ENCODE measurements around the gene PIK3C3.
"Not testable (repeated sequence)": the region's sequence is repeated elsewhere in the genome, so short reads cannot be mapped to it uniquely, and the experiment has no call there.

PIK3C3 gene

DNA sequence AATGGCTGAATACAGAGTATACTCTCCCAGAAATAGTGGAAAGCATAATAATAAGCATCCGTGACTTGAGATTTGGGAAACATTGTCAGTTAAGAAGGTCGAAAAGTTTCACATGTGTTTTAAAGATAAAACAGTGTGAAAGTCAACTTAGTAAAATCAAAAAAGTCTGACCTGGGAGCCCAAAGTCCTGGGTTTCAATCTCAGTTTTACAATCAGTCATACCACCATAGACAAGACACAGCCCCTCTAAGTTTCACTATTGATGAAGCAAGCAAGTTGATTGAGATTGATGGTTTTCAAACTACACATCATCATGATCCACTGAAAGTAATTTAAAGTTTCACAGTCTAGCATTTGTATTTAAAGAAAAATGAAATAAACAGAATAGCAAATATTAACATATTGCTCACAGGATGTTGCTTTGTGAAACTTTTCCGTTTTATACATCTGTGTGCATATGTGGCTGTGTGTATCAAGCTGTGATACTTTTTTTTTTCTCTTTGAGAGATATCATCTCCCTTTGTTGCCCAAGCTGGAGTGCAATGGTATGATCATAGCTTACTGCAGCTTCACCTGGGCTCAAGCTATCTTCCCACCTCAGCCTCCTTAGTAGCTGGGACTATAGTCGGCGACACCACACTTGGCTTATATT, 71.1 kb downstream of the PIK3C3 start:
- no peak for DNase-seq

DNA sequence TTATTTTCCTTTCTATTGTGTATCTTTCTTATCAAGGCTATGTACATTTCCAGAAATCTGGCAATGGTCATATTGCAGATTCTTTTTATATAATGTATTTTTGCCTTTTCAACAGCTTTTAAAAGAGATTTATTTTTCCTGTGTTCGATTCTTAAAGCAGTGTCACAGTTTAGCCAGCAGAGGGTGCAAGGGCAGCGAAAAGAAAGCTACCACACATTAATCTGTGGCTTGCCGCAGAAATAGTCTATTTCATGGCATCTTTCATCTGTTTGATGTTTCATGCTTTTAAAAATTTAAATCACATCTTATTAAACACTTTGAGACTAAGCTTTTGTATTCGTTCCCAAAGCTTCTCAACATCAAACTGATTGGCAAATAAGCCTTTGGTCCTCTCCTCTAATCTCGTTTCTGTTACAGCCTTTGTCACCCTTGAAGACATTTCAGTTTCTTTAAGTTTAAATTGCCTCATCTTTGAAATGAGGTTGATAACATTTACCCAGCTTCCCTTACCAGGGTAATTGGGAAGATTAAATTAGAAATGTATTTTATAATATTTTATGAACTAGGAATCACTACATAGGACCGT, 73.3 kb downstream of the PIK3C3 start:
- DNase-seq: no peak

DNA sequence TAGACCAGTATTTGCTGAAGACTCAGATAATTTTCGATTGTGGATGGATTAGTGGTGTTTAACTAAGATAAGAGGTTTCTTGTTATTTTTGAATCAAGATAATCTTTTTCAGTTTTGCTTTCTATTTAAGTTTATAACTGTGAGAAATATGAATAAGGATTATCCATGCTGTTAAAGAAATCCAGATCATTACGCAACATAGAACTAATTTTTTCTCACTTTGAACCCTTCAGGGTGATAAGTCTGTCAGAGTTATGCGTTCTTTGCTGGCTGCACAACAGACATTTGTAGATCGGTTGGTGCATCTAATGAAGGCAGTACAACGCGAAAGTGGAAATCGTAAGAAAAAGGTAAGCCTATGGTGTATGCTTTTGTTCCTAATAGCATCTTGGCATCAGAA, 74.1 kb downstream of the PIK3C3 start:
- DNase-seq: no peak

DNA sequence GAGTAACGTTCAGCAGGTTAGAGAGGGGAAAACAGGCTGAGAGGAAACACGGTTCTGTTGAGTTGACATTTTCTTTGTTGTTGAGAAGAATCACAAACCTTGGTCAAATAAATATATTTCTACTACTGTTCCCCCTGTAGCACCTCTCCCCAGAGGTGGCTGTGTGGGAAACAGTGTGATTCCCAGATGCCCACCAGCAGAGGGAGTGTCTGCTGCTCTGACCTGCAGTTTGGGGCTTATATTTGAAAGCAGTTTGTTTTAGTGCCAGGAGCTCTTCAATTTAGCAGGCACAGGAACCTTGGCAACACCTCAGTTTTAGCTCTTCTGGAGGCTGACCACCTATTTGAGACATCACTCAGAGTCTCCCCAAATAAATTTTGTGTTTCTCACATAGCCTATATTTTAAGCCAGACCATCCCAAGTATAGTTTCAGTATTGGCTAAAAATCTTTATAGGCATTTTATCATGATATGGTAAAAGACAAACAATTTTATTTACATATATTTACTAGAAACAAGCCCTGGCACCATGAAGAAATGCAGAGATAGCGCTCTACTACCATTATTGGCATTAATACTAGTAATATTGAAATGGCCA, 75.7 kb downstream of the PIK3C3 start:
- DNase-seq: no peak

DNA sequence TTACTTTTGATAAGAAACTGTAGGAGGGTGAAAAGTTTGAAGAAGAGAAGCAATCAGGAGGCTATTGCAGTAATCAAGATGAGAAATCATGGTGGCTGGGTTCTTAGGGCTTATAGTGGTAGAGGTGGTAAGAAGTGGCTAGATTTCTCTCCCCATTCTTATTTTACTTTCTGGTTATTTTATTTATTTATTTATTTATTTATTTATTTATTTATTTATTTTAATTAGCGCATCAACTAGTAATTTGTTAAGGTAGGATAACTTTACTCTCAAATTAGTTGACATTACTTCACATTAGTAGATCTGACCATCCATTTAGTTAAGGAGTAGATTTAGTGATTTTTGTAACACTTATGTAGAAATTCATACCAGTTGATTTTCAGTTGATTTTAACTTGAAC, 77.4 kb downstream of the PIK3C3 start:
- no peak for DNase-seq

DNA sequence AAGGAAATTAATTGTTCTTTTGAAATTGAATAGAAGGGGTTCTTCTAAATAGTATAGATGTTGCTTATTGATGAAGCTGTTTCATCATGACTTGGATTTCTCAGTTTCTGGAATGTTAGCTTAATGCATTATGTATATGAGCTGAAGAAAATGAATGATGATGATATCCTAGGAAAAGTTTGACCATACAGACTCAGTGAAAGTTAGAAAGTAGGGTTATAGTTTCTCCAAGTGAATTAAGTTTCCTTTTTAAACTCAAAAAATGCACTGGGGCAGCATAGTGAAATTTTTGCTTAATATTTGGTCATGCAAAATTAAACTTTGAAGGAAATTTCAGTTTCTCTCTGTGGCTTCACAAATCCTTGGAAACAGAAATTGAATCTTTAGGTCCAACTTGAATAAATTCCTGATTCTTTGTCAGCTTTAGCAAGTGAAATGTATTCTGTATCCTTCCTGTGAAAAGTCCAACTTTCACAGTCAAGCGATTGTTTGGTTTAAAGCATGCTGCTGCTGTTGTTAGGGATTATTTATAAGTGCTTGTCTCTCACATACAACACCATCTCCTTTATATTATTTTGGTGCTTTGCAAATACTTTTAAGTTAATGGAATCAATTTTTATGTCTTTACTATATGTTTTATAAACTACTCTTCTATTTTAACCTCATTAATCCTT, 78.2 kb downstream of the PIK3C3 start:
- DNase-seq: no peak

DNA sequence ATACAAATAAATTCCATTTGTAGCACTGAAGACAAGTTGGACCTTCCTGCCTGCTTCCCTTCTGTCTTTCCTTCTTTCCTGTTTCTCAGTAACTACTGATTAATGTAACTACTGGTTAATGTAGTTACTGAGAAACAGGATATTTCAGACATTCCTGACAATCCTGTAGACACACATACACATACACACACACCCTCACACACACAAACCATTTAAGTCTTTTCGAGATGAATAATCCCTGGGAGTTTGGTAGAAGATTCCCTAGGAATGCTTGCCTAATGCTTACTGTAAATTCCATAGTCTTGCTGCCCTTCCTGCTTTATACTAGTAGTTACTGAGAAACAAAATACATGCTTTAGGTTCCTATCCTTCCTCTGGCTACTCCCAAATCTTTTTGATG, 83.9 kb downstream of the PIK3C3 start:
- no peak for DNase-seq

DNA sequence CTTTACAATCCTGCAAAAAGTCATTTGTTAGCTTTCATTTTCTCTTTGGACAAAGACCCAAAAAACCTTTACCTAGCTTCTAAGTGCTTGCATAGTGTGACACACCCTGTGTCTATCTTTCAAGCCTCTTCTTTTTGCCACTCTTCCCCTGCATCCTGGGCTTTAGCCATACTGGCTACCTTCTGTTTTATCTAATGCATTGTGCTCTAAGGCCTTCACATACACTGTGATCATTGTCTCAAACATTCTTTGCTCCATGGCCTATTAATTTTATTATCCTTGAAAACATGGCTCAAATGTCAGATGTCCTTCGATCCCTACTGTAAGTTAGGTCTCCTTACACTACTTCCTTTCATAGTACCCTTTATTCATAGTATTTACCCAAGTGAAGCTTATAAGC, 84.4 kb downstream of the PIK3C3 start:
- DNase-seq: no peak

DNA sequence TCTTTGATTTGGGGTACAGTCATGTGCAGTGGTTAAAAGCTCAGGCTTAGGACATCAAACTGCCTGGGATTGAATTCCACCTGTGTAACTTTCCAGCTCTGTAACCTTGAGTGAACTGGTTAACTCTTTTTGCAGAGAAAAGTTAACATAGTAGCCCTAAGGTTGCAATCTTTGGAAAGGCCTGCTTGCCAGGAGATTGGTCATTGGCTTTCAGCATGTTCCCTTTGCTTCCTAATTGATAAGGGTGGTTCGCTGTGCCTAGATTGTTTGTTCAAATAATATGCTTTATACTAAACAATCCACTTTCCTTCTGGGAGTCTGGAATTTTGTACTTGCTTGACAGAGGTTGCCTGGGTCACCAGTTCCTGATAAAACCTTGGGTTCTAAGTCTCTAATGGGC, 86.8 kb downstream of the PIK3C3 start:
- no peak for DNase-seq

DNA sequence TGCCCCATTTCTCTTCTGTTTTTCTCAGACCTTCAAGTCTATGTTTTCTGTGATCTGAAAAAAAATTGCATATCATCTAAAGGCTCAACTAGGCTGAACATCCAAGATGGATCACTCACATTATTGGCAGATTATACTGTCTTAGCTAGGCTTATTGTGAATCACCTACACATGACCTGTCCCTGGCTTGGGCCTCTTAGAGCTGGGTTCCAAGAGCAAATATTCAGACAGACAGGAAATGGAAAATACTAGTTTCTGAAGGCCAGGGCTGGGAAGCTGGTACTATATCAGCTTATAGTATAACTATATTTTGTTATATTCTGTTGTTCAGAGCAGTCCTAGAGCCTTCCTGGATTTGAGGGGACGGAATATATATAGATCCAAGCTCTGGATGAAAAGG, 90.3 kb downstream of the PIK3C3 start:
- no peak for DNase-seq

DNA sequence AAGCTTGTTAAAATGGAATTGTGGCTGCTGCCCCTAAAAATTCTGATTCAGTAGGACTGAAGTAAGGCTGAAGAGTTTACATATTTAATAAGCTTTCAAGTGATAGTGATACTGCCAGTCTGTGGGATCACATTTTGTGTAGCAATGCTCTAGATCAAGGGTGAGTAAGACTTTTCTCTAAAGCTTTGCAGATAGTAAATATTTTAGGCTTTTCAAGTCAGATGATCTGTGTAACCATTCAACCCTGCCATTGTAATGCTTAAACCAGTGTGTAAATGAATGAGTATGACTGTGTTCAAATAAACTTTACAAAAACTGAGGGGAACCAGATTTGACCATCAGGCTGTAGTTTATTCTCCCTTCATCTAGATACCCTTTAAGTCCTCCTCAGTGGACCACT, 92.7 kb downstream of the PIK3C3 start:
- DNase-seq: no peak

DNA sequence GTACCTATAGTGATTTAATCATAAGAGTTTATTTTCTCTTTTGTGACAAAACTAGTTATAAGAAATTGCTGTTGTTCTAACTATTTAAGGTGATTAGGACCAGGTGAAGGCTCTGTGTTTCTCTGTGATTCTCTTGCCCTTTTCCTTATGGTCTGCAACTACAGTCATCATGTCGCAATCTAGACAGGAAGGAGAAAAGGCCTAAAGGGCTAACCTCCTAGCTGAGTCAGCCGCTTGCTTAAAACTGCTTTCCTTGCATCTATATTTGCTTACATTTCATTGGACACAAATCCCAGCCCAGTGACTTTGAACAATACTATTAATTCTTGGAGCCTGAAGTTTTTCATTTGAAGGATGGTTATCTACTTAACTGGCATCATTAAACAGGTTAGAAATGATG, 93.1 kb downstream of the PIK3C3 start:
- no peak for DNase-seq

DNA sequence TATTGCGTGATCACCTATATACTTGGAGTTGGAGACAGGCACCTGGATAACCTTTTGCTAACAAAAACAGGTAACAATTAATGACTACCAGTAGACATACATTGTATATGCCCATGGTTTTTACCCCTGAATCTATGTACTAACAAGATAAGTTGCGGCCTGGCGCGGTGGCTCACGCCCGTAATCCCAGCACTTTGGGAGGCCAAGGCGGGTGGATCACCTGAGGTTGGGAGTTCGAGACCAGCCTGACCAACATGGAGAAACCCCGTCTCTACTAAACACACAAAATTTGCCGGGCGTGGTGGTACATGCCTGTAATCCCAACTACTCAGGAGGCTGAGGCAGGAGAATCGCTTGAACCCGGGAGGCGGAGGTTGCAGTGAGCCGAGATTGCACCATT, 94.5 kb downstream of the PIK3C3 start:
- DNase-seq: not testable (repeated sequence)

DNA sequence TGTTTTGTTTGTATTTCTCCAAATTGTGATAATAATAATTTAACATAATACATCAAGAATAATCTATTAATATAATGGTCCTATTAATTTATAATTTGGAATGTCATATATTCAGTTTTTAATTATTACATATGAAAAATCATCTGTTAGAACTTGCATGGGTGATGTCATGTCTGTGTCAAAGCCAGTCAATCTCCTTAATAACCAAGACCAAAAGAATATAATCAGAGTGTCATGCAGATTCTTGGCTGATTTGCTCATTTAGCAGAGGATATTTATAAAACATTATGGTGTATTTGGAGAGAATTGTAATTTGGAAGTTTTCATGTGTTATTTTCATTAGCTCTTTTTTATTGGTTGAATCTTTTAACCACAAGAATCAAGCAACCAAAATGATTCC, 96.4 kb downstream of the PIK3C3 start:
- no peak for DNase-seq

DNA sequence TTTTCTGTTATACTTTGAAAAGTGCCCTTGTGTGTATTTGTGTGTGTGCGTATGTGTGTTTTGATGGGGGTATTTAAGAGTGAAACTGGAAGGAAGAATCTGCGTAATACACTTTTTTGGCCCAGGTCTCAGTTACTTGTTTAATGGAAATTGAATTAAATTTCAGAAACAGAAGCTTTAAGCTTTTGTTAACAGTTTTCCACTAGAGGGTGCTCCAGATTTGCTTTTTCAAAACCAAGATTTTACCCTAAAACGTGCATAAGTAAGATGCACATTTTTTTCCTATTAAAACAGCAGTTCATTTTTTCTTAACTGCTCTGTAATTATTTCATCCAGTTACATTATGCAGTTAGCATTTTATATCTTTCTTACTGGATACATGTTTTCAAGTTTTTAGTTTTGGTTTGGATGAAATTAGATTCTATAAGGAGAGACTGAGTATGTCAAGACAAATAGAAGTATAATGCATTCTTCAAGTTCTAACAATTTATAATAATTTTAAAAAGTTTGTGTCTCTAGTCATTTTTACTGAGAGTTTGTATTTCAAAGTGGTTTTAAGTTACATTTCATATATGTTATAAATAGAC, 97.2 kb downstream of the PIK3C3 start:
- DNase-seq: no peak

DNA sequence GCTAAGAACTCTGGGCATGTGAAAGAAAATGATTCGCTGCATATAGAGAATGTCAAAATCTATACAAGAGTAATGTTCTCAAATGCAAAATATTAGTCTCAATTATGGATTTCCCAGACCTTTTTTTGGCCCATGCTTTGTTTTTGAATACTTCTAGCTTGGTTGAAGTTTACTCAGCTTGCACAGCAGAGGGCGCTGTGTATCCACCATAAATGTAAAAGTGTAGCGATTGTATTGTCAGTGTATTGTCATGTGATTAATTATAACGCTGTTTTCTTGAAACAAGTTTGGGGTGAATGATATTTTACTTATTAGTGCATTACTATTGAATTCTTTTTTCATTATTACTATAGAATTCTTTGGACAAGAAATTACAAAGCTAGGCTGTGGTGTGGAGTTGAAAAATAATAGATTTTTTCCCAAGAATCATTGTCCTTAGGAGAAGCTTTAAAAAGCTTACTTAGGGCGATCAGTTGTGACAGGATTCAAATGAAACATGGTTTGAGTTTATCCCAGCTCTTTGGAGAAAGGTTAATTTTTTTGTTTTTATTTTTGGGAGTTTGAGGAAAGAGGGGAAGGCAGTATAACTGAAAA, 98.3 kb downstream of the PIK3C3 start:
- DNase-seq: no peak

DNA sequence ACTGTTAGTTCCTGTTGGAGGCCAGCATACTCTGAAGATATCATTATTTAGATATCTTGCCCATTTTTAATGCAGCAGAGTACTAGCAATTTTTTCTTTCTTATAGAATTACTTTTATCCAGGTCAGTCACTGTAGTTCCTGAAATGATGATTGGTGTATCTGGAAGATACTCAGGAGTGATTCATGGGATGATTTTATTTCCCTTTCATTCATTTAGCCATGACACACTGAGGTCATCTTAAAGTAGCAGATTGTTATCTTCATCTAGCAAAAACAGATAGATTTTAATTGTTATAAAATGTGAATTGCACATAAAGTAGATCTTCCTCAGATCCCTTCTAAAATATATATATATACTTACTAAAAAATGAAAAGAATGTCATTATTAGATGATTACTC, 109.1 kb downstream of the PIK3C3 start:
- DNase-seq: no peak

DNA sequence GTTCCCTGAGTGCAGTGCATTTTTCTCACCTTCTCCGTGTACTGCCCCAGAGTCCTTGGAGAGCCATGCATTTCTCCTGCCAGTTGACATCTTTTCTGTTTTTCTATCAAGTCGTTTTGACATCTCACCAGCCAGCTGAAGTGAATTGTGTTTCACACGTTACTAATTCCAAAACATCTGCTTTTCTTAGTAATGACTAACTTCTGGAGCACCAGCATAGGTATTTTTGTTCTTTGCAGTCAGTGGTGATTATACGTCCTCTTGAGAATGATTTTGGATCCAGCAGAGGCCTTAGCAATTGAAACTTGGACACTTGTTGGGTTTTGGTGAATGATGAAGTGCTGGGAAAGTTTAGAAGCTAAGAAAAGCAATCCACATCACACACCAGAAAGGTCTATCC, 112.5 kb downstream of the PIK3C3 start:
- no peak for DNase-seq

DNA sequence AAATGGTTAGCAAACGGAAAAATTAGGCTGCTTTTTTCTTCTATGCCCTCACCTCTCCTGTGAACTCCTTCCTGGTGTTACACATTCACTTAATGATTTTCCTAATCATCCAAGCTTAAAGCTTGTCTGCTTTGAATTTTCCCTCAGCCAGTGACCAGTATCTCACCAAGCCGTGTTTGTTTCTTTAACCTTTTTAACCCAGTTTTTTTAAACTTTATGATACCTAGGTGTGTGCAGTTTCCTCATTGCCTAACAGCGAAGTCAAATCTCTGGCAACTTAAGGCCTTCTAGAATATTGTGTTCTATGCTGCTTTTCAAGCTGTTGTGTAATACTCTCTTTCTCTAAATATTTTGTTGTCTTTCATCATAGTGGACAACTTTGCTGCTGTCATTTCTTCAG, 113.0 kb downstream of the PIK3C3 start:
- no peak for DNase-seq

DNA sequence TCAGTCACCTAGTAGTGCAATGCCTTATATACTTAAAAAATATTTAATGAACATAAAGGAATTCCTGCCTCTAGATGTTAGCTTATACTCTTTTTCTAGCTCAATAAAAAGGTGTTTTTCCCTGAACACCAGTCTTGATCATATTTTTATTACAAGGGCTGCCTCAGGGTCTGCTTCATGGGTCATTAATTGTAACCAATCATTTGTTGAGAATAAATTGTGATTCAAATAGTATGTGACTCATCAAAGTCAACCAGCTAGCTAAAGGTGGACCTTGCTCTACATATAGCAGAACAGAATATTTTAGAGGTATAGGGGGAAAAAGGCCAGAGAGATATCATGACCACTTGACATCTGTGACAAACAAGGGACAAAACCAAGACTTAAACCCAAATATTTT, 114.0 kb downstream of the PIK3C3 start:
- no peak for DNase-seq

DNA sequence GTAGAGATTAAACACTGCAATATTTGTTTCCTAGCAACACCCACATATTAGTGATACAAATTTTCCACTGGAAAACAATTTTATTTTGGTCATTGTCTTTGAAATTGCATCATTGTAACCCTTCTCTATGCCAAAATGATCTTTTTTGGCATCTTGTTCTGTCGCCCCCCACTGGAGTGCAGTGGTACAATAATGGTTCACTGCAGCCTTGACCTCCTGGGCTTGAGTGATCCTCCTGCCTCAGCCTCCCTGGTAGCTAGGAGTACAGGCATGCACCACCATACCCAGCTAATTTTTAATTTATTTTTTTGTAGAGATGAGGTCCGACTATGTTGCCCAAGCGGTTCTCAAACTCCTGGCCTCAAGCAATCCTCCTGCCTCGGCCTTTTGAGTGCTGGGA, 117.4 kb downstream of the PIK3C3 start:
- DNase-seq: no peak

DNA sequence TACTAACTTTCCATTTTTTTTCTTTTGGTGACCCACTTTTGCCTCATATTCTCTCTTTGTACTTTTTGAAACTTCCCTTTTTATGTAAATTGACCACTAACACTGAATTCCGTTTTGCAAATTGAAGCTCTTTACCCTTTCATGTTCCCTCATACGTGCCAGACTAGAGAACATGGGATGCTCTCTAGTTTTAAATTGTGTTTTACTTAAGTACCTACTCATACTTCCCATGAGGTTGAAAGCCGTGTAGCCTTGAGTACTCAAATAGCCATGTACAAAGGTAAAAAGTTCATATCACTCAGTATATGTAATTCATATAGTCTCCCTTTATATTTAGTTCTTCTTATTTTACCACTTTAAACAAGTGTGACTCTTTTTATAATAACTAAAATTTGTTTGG, 119.7 kb downstream of the PIK3C3 start:
- no peak for DNase-seq

DNA sequence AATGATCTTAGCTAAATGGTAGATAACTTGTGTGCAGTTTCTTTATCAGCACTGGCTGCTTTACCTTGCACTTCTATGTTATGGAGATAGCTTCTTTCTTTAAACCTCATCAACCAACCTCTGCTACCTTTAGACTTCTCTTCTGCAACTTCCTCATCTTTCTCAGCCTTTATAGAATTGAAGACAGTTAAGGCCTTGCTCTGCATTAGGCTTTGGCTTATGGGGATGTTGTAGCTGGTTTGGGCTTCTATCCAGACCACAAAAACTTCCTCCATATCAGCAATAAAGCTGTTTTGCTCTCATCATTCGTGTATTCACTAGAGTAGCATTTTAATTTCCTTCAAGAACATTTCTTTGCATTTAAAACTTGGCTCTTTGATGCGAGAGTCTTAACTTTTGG, 123.7 kb downstream of the PIK3C3 start:
- DNase-seq: no peak

DNA sequence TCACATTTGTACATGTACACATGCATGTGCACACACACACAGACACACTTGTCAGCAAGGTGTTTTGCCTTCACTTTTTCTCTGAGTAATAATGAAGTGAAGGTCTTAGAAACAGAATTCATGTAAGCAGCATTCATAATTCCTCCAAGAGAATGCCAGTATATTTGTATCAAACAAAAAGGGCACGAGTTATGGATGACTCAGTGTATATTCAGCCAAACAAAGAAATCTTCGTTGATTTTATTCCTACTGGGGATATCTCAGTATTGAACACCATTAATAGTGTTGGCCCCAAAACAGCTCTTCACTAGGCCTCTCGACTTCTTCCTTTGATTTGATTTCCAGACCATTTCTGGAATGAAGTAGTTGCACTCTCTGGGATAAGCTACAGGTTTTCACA, 125.3 kb downstream of the PIK3C3 start:
- DNase-seq: no peak

All from SIG-M5 (cell line).